Myocyte (in vitro differentiated cells): Measurements from ENCODE around the gene BCAS3. TPM values are rescaled to one million over a fixed set of nuclear protein-coding genes. Genes with fewer than 3 reads are reported as not detected.
"Not testable (repeated sequence)": the region's sequence is repeated elsewhere in the genome, so short reads cannot be mapped to it uniquely, and the experiment has no call there.

Experiments
- DNase-seq: peaks from one replicate; pipeline ENCODE4 v3.0.0-alpha.2; 2012; ENCODE audit warnings: low read depth
- total RNA-seq: library from RNA; depleted of rRNA; stranded (reverse); fragments of >200 nt; gene quantifications from 2 replicates; pipeline ENCODE4 v1.2.3, GENCODE V29; 2014

BCAS3 gene
- total RNA-seq, 1 donor from 2014 or later: 18.1 TPM

- no peak for DNase-seq
Measured at GRCh38 chr17:61124562-61124961, 446.9 kb downstream of the BCAS3 start.

DNA sequence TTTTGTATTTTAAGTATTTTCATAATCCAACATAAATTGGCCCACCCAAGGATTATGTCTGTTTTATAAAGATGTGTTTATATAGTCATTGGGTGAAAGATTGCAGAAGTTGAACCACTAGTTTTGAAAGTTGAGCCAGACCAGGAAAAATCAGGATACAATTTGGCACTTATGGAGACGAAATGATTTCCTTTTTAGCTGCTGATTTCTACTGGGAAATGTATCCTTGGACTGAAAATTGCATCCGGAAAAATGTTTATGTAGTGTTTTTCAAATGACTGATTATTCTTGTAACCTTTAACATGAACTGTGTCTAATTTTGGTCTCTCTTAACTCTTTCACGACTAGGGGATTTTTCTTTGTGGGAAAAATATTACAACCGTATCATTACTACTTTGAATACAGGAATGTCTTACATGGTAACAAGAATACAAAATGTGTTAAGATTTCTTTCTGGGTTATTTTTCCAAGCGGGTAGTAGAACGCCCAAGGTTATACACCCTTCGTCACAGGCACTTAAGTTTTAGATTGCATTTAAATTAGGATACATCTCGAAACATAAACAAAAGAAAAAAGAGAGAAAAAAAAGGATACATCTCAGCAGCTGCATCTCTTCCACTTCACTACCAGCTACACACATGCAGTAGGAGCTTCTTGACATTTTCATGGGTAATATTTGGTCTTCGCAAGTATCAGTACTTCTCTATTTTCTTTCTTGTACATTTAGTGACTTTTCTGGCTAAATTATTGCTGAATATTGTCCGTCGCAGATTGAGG, 449.0 kb downstream of the BCAS3 start:
- no peak for DNase-seq

DNA sequence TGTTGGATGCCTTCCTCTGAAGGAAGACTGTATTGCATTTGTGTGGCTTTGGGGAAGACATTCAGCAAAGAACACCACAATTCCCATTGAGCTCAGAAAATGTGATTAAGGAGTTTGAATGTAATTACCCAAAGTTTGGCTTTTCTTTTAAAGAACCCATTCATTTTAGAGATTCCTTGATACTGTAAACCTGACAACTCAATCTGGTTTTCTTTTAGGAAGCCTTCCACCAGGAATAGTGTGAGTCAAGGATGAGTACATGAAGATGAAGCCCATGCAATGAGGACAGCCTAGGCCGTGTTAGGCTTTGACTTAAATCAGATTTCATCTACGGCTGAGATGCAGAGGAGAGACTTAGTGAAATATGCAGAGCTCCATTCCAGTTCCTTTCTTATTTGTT, 450.3 kb downstream of the BCAS3 start:
- no peak for DNase-seq

GRCh38 chr17:61128661-61129115, 451.0 kb downstream of the BCAS3 start:
- DNase-seq: no peak

DNA sequence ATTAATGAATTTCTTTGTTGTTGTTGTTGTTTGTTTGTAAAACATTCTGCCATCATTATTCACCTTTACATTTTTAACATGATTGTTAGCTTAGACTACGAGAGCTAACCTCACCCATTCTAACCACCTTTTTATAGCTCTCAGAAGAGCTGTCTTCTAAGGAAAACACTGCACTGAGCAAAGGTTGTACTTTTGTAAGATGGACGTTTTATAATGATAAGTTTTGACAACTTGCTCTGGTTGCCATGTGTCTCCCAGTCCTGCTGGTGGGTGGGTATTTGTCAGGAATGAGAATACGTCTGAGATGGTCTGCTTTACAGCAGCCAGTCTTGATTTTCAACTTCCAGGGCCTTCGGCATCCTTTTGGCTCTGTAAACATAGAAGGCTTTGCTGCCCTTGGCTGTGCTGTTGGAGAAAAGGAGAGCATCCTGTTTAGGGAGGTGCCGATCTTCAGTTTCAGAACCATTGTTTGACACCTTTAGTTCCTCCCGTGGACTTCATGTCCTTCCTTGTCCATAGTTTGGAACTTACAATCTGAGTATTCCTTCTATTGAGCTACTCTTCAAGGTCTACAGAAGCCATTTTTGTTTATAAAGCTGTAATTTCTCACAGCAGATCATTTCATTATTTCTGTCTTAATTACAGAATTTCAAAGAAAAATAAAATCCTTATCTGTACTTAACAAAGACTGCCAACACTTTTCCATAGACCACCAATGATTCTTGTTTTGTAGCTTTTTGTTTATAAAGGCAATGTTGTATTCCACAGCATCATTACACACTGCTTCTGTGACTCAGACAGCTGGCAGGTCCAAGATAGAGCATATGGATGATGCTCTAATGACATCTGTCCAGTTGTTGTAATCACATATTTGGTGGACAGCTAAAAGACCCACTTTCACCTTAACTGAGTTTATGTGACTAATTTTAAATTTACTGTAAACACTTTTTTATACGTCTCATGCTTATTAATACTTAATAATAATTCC, 451.9 kb downstream of the BCAS3 start:
- DNase-seq: no peak

GRCh38 chr17:61130330-61130729, 452.7 kb downstream of the BCAS3 start:
- DNase-seq: no peak

- no peak for DNase-seq
Measured at GRCh38 chr17:61131585-61131984, 453.9 kb downstream of the BCAS3 start.

GRCh38 chr17:61132524-61132923, 454.9 kb downstream of the BCAS3 start:
- DNase-seq: no peak

- DNase-seq: no peak
Measured at GRCh38 chr17:61133853-61134252, 456.2 kb downstream of the BCAS3 start.

DNA sequence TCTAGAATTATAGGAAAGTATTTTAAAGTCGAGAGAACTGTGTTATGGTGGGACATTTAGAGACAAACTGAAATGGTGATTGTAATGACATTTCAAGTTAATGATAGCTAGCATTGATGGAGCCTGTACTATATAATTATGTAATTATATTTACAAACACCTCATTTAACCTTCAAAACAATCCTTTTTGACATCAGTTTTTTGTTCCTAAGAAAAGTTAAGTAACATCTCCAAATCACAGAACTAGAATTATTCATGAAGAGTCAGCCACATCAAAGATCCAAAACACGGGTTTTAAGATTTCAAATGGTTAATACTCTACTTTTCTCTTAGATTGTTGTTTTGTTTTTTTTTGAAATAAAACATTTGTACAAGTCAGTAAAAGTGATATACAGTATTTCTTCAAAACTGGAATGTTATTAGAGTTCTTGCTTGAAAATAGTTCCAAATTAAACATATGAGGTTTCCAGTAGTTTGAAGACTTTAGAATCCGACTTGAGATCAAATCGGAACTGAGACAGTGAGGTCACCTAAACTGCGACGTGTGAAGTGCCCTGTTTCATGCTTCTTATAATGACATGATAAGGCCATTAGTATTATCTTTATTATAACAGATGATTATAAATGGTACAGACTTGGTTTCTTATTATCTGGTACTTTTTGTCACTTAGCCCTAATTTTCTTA, 457.0 kb downstream of the BCAS3 start:
- DNase-seq: no peak

DNA sequence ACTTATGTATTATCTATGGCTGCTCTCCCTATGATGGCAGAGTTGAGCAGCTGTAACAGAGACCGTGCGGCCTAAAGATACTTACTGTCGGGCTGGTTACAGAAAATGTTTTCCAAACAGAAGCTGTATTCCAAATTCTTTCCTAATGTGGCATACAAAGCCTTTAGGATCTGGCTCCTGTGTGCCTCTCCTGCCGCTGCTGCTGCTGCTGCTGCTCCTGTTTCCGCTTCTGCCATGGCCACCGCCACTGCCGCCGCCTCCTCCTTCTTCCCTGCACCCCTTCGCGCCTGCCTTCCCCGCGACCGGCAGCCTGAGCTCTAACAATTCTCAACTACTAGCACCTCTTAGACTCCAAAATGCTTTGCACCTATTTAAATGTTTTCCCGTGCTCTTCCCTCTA, 458.1 kb downstream of the BCAS3 start:
- DNase-seq: no peak

GRCh38 chr17:61136296-61136695, 458.6 kb downstream of the BCAS3 start:
- DNase-seq: no peak

GRCh38 chr17:61139219-61139618, 461.6 kb downstream of the BCAS3 start:
- peak; percentile 63 for DNase-seq

GRCh38 chr17:61140081-61140786, 462.6 kb downstream of the BCAS3 start:
- no peak for DNase-seq

DNA sequence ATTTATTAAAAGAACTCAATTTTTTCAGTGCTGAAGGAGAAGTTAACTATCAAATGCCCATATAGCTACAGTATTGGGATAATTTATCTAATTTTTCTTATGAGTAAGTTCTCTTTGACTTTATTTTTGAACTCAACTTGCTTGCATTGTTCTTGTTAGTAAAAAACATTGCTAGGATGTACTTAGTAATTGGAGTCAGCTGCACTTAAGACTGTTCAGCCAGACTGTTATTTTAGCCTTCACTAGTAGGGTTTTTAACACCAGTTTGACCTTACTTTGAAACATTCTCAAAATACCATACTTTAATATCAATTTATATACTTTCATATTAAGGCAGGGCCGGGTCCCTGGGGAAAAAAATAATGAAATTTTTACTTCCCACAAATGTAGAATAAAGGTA, 465.4 kb downstream of the BCAS3 start:
- DNase-seq: no peak

DNA sequence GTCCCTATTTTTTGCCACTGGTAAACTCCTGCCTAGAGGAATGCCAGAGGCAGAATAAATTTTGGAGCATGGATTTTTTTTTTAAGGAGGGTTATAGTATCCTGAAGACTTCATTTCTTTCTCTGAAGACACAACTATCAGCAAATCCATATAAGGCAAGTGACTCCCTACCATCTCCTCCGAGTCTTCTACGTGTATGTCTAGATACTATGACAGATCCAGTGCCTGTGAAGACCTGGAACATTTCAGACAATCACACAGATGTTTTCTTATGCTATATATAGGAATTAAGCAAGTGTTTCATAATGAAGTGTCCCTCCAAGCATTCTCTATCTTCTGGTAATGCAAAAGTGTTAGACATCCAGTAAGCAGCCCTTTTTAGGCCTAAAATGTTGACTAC, 466.5 kb downstream of the BCAS3 start:
- DNase-seq: no peak

DNA sequence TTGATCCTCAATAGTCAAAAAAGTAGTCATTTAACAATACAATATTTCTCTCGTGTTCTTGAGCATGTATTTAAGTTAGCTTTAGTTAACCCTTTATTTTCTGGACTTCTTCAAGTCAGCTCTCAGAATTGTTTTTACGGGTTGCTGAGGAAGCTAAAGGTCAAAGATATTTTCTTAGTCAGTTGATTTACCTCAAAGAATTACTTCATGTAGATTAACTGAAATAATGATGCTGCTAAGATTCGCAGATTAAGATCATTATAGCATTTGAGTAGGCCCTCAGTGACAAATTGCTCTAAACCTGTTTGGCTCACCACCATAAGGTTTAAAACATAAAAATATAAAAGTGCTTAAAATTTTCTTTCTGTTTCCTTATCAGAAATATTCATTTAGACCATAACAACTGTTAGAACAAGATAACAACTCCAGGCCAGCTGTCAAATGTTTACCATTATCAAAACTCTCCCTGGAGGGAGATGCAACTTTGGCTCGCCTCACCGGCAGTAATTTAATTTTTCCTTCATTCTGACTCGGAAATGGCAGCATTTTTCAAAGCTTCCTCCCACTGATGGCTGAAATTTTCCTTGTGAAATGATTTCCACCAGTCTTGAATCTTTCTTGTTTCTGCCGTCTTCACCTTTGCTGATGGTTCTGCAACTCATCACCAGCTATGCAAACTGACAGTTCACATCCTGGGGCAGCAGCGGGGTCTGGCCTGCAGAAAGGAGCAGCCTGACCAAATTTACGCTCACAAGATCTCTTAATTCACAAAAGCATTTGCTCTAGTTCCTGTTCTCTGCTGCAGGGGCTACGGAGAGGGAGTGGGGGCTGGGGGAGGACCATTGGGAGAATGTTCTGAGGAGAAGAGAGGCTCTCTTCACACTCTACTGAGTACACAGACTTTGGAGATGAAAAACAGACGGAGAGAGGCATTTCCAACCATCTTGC, 467.2 kb downstream of the BCAS3 start:
- DNase-seq: no peak

GRCh38 chr17:61146833-61147232, 469.2 kb downstream of the BCAS3 start:
- DNase-seq: not testable (repeated sequence)

GRCh38 chr17:61149106-61149825, 471.6 kb downstream of the BCAS3 start:
- DNase-seq: no peak
